GM21619 (cell line): ENCODE measurements around the gene OPRM1.

Source experiments
- ATAC-seq: cut with Tn5 transposase; IDR thresholded peaks from one replicate; pipeline ENCODE4 v1.9.1; 2021; ENCODE audit not compliant: unreplicated experiment

The OPRM1 gene

DNA sequence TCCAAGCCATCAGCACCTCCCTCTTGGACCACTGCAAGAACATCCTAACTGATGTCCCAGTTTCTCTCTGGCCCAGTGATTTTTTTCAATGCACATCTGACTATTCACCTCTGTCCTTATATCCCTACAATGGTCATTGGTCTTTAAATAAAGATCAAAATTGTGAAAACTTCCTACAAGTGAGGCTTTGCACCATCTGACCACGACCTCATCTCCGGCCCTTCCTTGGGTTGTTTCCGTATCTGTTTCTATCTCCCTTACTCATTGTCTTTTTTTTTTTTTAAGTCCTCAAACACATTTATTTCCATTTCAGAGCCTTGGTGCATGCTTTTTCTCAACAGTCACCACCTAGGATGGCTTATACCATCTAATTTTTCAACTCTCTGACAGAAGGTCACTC lies 229.4 kb downstream of the OPRM1 start:
- no peak for ATAC-seq

DNA sequence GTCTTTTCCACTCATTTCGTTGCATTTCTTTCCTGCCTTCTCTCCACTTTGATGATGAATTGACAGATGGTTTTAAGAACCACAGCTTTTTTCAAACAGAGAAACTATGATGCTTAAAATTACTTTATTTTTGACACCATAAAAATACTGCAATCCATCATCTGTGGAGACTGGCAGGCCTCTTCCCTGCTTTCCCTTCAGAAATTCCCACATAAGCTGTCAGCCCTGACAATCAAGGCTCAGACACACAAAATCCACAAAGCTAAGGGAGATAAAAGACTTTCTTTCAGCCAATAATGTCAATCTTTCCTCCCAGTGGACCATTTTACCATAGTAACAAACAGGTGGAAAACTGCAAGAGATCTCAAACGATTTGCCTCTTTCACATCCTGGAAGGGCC lies 235.1 kb downstream of the OPRM1 start:
- ATAC-seq: no peak

GRCh38 chr6:154276810-154277628 lies 238.0 kb downstream of the OPRM1 start:
- peak; percentile 68 for ATAC-seq

DNA sequence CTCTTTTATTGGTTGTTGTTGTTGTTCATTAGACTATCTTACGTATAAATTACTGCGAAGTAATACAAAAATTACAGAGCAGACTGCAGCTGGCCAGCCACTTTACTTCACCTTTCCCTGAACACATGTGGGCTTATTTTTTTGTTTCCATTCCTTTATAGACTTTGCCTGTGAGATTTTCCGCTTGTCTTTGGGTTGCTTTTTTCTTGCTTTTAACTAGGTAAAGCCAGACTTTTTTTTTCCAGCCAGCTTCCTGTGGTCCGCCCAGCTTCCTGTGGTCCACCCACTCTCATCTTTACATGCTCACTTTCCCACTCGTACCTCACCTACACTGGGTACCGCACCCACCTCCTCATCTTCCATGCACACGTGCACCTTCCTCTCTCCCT lies 238.6 kb downstream of the OPRM1 start:
- no peak for ATAC-seq

DNA sequence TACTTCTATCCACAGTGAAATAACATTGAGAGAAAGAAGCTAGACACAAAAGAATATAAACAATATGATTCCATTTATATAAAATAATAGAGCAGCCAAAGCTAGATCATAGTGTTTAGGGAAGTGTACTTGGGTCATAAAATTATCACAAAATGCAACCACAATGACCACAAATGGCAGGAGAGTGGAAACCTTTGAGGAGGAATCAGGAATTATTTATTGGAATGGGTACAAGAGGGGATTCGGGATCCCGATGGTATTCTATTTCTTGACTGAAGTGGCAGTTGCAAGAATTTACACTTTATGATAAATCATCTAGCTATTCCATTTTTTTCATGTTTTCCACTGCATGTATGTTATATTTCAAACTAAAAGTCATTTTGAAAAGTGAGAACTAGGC lies 241.5 kb downstream of the OPRM1 start:
- no peak for ATAC-seq

DNA sequence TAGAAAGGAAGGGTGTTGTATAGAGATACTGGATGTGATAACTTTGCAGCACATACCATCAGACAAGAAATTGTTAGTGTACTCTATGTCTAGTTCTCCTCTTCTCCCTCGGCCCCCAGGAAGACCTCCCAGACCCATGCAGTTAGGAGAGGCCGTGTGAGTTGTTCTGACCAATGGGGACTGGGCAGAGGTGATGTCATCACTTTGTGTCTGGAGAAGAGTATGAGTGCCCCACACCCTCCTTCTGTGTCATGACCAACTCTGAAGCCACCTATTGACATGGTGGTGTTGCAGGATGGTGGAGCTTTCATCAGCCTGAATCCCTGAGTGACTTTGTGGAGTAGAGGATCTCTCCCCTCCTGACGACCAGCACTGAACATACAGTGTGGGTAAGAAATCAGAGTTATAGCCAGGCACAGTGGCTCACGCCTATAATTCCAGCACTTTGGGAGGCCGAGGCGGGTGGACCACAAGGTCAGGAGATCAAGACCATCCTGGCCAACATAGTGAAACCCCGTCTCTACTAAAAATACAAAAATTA lies 245.3 kb downstream of the OPRM1 start:
- ATAC-seq: no peak

GRCh38 chr6:154285826-154286225 lies 246.8 kb downstream of the OPRM1 start:
- no peak for ATAC-seq

GRCh38 chr6:154289818-154290508 lies 250.9 kb downstream of the OPRM1 start:
- ATAC-seq: no peak

GRCh38 chr6:154292066-154292465 lies 253.0 kb downstream of the OPRM1 start:
- no peak for ATAC-seq

DNA sequence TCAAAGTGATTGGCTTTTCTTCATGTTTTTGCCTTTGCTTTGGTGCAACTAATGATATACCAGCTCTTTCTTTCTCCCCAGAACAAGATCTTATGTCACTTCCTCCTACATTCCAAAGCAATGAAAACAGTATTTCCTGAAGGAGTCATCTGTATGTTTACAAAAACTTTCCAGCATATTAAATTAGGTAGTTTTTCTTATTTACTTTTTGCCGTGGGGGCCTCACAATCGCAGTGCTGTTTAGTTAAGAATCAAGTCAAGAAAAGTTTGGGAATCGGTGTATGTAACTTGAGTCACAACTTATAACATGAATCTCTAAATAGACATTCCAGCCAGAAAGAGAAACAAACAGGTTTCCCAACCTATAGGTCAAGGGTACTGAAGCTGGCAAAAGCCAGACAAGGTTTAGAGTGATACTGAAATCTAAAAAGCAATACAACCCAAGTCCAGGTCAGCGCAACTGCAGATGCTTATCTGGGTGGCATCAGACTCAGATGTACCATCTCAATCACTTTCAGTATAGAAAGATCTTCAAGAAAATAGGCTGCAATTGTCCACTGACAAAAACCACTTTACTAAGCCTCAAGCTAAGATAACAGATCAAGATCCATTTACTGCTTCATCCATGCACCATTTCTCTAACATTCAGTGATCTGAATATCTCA lies 253.9 kb downstream of the OPRM1 start:
- ATAC-seq: no peak

DNA sequence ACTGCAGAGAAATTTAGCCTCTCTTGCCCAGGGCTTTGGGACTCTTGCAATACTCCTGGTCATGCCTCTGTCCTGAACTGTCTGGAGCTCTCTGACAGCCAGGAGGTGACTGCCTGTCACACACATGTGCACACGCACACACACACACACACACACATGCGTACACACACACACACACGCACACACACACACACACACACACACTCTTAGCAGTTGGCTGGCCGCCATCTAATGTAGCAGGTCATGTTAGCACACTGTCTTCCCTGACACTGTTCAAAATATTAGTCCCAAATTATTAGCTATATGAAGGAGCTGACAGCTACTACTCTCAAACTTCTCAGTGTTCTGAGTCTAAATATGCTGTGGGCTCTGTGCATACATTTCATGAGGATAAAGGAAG lies 256.7 kb downstream of the OPRM1 start:
- ATAC-seq: no peak
